Natural killer cell (primary cell): ENCODE results near the gene JMJD1C. TPM values are rescaled to one million over a fixed set of nuclear protein-coding genes. Genes with fewer than 3 reads are reported as not detected.

Experiments
- ATAC-seq, 3 donors: fragments of 150-1000 bp in 2 of 3; fragments of 200-7000 bp in 1 of 3; cut with Tn5 transposase; 1 replicate in 1 of 3; 2 replicates in 2 of 3; pipeline ENCODE4 v1.10.0; 2021; ENCODE audit warnings: mild to moderate bottlenecking in 2 of 3, moderate library complexity in 2 of 3
- DNase-seq, 2 donors: peaks; one replicate each; pipeline versions ENCODE4 v3.0.0 to v3.0.0-alpha.2; 2013 to 2021; ENCODE audit warnings: mixed read lengths in 1 of 2
- H3K27ac ChIP-seq: one replicate; pipeline ENCODE4 v1.5.1; 2013; ENCODE audit warnings: mild to moderate bottlenecking, low read length
- H3K27me3 ChIP-seq: one replicate; pipeline ENCODE4 v1.6.1; 2013; ENCODE audit warnings: low read length; ENCODE audit not compliant: control insufficient read depth, insufficient read depth
- H3K36me3 ChIP-seq: one replicate; pipeline ENCODE4 v1.6.1; 2013; ENCODE audit warnings: low read length; ENCODE audit not compliant: control insufficient read depth, insufficient read depth
- H3K4me1 ChIP-seq: one replicate; pipeline ENCODE4 v1.6.1; 2013; ENCODE audit warnings: low read length; ENCODE audit not compliant: control insufficient read depth, insufficient read depth
- H3K4me3 ChIP-seq: one replicate; pipeline ENCODE4 v1.5.1; 2013; ENCODE audit warnings: low read length
- H3K9me3 ChIP-seq: one replicate; pipeline ENCODE4 v1.6.1; 2013; ENCODE audit warnings: low read length; ENCODE audit not compliant: control insufficient read depth, insufficient read depth
- H3K27ac Mint-ChIP-seq, 2 donors: one replicate each; pipeline ENCODE4 v1.8.0; 2022; ENCODE audit warnings: mild to moderate bottlenecking in 2 of 2, mixed read lengths in 2 of 2, moderate library complexity in 1 of 2
- H3K27me3 Mint-ChIP-seq, 2 donors: one replicate each; pipeline ENCODE4 v1.8.0; 2022; ENCODE audit warnings: low read depth in 2 of 2, mixed read lengths in 2 of 2
- H3K36me3 Mint-ChIP-seq: one replicate; pipeline ENCODE4 v1.8.0; 2022; ENCODE audit warnings: mixed read lengths
- H3K4me1 Mint-ChIP-seq, 2 donors: one replicate each; pipeline ENCODE4 v1.8.0; 2022; ENCODE audit warnings: mixed read lengths in 2 of 2
- H3K4me3 Mint-ChIP-seq: one replicate; pipeline ENCODE4 v1.8.0; 2022; ENCODE audit warnings: mild to moderate bottlenecking, moderate library complexity, mixed read lengths
- H3K9me3 Mint-ChIP-seq, 2 donors: one replicate each; pipeline ENCODE4 v1.8.0; 2022; ENCODE audit warnings: mixed read lengths in 2 of 2
- CTCF ChIP-seq: fragments of 200-600 bp; IDR thresholded peaks from one replicate; pipeline ENCODE4 v1.8.0; 2022; ENCODE audit warnings: antibody characterized with exemption
- WGBS: methylation state at CpG from one replicate; pipeline ENCODE4 v1.1.7; 2013; ENCODE audit warnings: missing lambda C conversion rate; ENCODE audit not compliant: insufficient coverage; 5-methylcytosine and 5-hydroxymethylcytosine counted together
- intact Hi-C: fragments of 100-400 bp; cut with micrococcal nuclease; formaldehyde crosslinking; loops from one replicate; pipeline ENCODE4 v1.14.2; 2022
- total RNA-seq, 4 donors: library from RNA; stranded (reverse); fragments of 120-200 nt in 1 of 4; gene quantifications; one replicate each; pipeline versions ENCODE4 v1.2.3 to v1.2.4, GENCODE V29; 2013 to 2022

Gene JMJD1C
- total RNA-seq, 3 donors from 2014 or later (not counting 1 experiment from before 2014, with no cell fraction given) = 125 to 208 (median 156) TPM

GRCh38 chr10:63268149-63268797, 197.5 kb downstream of the JMJD1C start:
- Mint-ChIP-seq H3K36me3 (no peaks in the 10 kb centered on the region), H3K27me3 (no peaks in the 10 kb centered on the region), H3K4me3 (peak overlapping the region; percentile 98), H3K27ac (peak overlapping the region; percentile 96 to 98), H3K9me3 (no peaks in the 10 kb centered on the region), H3K4me1 (peaks cover 7 to 29% of the 10 kb centered on the region in 2 donors)
- H3K9me3 ChIP-seq = no peaks in the 10 kb centered on the region
- H3K4me3 ChIP-seq = peak overlapping the region; percentile 51
- peak overlapping the region; percentile 81 for H3K27ac ChIP-seq
- ATAC-seq = no peak
- no peaks in the 10 kb centered on the region for H3K36me3 ChIP-seq
- H3K27me3 ChIP-seq = no peaks in the 10 kb centered on the region
- peaks cover 7% of the 10 kb centered on the region for H3K4me1 ChIP-seq
- TF ChIP-seq CTCF = no peak
- intact Hi-C loops = loop anchor here (2.0 to 5.0 kb wide), 4 partner anchors 41 to 1371 kb away; partner anchors contain the start of gene JMJD1C
- 0% methylated on average over 1 of the region's 3 CpGs for WGBS
- DNase-seq = peak in 1 of 2 donors; percentile 43

GRCh38 chr10:63267414-63268148, 198.2 kb downstream of the JMJD1C start:
- H3K27me3 ChIP-seq = no peaks in the 10 kb centered on the region
- Mint-ChIP-seq H3K27ac (peak overlapping the region; percentile 96 to 98), H3K36me3 (no peaks in the 10 kb centered on the region), H3K4me3 (peak overlapping the region; percentile 98), H3K4me1 (peaks cover 10 to 32% of the 10 kb centered on the region in 2 donors), H3K9me3 (no peaks in the 10 kb centered on the region), H3K27me3 (no peaks in the 10 kb centered on the region)
- no peaks in the 10 kb centered on the region for H3K9me3 ChIP-seq
- ATAC-seq (no peak), DNase-seq (peak in 1 of 2 donors; percentile 53)
- no peaks in the 10 kb centered on the region for H3K36me3 ChIP-seq
- no peak for TF ChIP-seq CTCF
- intact Hi-C loops = loop anchor here (2.0 to 5.0 kb wide), 4 partner anchors 41 to 1370 kb away; partner anchors contain the start of gene JMJD1C
- 1% methylated on average over 4 of the region's 6 CpGs for WGBS
- peaks cover 4% of the 10 kb centered on the region for H3K4me1 ChIP-seq
- peak overlapping the region; percentile 51 for H3K4me3 ChIP-seq
- H3K27ac ChIP-seq = peak overlapping the region; percentile 81

GRCh38 chr10:63266391-63267316, 199.1 kb downstream of the JMJD1C start:
- no peaks in the 10 kb centered on the region for H3K9me3 Mint-ChIP-seq
- Histone ChIP-seq H3K9me3 (no peaks in the 10 kb centered on the region), H3K27me3 (no peaks in the 10 kb centered on the region), H3K4me3 (peak overlapping the region; percentile 51), H3K27ac (peak overlapping the region; percentile 81), H3K4me1 (peaks cover 4% of the 10 kb centered on the region), H3K36me3 (peaks cover 4% of the 10 kb centered on the region)
- H3K27me3 Mint-ChIP-seq = no peaks in the 10 kb centered on the region
- no peak for ATAC-seq
- intact Hi-C loops = loop anchor here (5.0 kb wide), 3 partner anchors 201 to 1369 kb away; partner anchors contain the start of gene JMJD1C
- peak overlapping the region; percentile 98 for H3K4me3 Mint-ChIP-seq
- no peak for TF ChIP-seq CTCF
- H3K36me3 Mint-ChIP-seq = no peaks in the 10 kb centered on the region
- no peak for DNase-seq
- no CpG with 5 or more reads among the region's 6 CpGs for WGBS
- H3K4me1 Mint-ChIP-seq = peaks cover 16 to 38% of the 10 kb centered on the region in 2 donors
- H3K27ac Mint-ChIP-seq = peak overlapping the region; percentile 96 to 98
